Fibroblast of gingiva (primary cell): ENCODE data around the gene SFTA2.

Experiments
- DNase-seq: peaks from one replicate; pipeline ENCODE4 v3.0.0-alpha.2; 2011; ENCODE audit warnings: low read depth

Gene SFTA2

DNA sequence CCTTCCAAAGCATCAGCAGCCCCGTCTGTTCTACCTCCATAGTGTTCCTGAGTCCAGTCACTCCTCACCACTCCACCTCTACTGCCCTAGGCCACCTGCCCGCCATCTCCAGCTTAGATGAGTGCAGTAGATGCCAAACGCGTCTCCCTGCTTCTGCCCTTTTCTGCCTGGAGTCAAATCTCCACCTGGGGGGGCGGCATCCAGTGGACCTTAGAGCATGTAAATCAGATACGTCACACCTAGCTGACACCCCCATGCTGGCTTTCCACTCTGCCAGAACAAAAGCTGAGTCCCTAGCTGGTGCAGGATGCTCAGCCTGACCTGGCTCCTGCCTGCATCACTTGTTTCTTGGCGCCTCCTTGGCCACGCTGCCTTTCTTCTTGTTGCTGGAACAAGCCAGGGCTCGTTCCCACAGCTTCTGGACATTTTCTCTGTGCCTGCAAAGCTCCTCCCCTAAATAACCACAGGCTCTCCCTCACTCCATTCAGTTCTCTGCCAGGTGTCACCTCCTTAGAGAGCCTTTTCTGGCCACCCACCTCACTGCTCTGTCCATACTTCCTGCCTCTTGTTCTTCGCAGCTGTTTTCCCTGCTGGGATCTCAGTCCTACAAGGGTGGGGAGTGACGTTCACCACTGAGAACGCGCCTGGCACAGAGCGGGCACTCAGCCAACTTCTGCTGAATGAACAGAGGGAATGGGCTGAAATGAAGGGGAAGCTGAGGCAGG is 41.9 kb downstream of the SFTA2 start:
- DNase-seq = no peak

DNA sequence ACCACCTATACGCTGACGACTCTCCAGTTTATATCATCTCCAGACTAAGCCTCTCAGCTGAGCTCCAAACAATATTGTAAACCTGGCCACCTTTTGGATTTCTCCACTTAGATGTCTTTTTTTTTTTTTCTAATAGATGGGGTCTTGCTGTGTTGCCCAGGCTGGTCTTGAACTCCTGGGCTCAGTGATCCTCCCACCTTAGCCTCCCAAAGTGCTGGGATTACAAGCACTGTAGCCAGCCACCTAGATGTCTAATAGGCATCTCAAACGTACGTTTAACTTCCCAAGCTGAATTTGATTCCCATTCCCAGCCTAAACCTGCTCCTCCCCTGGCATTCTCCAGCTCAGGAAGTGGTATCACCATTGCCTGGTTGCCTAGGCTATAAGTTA is 42.5 kb downstream of the SFTA2 start:
- no peak for DNase-seq

DNA sequence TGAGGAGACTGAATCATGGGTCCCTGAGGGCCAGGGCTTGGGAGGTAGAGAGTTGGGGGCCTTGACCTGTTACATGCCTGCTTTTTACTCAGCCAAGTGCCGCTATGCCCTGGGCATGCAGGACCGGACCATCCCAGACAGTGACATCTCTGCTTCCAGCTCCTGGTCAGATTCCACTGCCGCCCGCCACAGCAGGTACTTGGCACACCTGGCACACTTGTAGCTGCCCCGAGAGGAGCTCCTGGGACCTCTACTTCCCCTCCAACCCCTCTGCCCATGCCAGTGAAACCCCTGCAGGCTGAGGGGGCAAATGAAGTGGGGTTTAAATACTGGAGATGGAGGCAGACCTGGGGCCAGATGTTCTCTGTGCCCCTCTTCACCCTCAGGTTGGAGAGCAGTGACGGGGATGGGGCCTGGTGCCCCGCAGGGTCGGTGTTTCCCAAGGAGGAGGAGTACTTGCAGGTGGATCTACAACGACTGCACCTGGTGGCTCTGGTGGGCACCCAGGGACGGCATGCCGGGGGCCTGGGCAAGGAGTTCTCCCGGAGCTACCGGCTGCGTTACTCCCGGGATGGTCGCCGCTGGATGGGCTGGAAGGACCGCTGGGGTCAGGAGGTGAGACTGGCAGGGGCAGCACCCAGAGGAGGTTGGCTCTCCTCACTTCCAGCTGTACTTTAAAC is 43.0 kb downstream of the SFTA2 start:
- no peak for DNase-seq

DNA sequence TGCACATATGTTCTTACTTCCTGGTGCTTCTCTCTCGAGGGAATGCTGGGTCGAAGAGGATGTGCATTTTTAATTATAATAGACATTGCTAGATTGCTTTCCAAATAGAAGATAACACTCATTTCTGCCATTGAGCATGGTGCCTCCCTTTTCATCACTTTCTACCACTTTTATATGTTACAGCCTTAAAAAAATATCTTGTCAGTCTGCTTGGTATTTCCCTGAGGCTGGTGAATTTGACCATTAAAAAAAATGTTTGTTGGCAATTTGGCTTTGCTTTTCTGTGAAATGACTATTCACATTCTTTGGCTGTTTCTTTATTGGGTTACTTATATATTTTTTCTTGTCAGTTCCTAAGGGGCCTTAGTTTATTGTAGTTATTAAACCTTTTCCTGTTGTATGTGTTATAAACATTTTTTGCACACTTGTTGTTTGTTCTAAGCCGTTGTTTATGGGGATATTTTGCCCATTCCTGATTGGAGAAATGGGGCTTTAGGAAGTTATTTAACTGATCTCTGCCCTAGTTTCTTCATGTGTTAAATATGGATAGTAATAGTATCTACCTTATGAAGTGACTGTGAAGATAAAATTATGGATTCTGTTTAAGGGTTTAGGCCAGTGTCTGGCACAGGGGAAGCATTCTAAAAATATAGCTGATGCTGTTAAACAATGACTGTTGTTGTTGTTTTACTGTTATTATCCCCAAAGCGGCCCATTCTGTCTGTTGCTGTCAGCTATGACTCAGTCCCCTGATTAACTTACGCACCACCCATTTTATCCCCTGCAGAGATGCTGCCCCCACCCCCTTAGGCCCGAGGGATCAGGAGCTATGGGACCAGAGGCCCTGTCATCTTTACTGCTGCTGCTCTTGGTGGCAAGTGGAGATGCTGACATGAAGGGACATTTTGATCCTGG is 43.8 kb downstream of the SFTA2 start:
- DNase-seq = peak; percentile 43

DNA sequence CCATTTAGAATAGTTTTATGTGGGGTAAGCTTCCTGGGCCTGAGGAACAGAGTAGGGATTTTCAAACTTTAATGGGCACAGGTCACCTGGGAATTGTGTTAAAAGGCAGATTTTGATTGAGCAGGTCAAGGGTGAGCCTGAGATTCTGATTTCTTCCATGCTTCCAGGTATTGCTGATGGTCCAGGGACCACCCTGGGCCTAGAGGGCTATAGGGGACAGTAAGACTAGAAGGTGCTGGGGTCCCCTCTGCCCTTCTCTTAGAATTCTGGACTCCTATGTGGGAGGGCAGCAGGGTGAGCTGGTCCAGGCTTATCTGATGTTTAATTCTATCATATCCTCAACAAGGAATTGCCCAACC is 45.1 kb downstream of the SFTA2 start:
- no peak for DNase-seq

DNA sequence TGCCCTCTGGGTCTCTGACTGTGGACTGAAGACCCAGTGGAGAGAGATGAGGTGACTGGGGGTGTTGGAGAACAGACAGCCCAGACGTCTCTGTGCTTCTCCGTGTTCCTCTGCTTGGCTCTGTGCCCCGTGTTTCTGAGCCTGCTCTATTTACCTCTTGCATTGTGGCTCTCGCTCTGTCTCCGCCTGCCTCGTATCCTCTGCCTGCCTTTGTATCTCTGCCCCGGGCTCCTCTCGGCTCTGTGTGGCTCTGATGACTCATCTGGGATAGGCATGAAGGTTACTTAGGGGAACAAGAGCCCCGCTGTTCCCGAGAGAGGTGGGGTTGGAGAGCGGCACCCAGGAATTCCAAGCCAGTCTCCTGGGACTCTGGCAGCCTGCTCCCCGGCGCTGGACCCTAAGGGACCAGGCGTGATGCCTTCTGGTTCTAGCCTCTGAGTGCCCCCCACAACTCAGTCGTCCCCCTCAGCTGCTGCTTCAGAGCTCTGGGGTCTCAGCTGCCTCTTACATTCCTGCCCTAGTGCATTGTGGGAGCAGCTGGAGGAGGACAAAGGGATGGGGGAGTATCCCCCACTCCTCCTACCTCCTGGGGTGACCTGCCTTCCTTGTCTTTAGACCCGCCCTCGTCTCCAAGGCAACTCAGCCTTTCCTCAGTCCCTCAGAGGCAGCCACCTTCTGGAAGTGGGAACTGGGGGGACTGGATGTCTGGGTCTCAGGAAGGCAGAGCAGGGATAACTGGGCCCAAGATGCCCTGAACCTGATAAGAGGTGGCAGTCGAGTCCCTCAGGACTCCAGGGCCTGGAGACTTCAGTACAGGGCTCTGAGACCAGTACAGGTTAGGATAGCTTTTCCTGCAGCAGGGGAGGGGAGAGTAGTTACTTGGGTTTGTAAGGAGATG is 45.7 kb downstream of the SFTA2 start:
- peak; percentile 56 for DNase-seq

DNA sequence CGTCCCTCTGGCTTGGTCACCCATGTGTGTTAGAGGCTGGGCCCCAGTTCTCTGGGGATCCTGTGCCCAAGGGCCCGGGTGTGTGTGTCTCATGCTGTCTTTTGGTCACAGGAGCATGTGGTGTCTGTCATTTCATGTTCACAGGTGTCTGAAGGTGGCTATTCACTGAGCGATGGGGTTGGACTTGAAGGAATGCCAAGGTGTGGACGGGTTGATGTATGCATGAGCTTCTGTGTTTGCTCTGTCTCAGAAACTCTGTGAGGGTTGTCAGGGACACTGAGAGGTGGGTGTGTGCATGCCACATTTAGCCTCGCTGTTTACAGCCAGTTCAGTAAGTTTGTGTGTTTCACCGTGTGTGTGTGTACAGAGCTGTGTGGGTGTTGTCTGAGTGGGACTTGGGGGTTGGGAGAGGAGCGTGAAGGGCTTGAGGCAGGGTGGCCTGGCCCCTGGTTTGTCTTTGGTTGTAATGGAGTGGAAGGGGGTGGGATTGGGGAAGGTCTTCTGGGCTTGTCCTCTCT is 46.4 kb downstream of the SFTA2 start:
- DNase-seq = no peak

DNA sequence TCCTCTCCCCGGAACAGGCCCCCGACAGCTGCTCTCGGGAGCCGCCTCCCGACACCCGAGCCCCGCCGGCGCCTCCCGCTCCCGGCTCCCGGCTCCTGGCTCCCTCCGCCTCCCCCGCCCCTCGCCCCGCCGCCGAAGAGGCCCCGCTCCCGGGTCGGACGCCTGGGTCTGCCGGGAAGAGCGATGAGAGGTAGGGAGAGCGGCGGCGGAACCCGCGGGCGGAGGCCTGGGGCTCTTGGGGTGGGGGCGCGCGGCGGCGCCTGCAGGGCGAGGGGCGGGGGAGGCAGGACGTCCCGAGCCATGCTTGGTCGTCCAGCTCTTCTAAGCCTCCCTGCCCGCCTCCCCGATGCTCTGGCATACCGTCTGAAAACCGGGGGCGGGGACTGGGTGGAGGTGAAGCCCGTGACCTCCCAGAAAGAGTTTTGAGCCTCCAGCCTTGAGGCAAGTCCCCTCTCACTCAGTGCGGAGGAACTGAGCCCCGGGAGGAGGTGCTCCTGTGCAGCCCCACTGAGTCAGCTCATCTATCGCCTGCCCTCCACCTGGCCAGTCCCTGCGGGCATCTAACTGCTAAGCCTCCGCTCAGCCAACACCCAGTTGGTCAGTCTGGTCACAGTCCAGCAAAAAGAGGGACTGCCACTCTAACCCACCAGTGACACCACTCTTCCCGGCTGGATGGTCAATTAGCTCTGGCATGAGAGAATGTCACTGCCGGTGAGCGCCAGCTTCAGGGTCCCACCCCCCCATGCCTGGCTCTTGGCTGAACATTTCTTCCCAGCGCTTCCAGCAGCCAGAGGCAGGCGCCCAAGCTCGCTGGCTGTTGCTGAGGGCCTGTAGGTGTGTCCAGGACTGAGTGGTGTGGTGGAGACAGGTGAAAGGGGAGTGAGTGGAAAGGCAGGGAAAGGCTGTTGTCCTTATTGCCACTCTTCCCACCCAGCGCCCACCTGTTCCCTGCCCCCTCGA is 47.2 kb downstream of the SFTA2 start:
- DNase-seq = no peak

DNA sequence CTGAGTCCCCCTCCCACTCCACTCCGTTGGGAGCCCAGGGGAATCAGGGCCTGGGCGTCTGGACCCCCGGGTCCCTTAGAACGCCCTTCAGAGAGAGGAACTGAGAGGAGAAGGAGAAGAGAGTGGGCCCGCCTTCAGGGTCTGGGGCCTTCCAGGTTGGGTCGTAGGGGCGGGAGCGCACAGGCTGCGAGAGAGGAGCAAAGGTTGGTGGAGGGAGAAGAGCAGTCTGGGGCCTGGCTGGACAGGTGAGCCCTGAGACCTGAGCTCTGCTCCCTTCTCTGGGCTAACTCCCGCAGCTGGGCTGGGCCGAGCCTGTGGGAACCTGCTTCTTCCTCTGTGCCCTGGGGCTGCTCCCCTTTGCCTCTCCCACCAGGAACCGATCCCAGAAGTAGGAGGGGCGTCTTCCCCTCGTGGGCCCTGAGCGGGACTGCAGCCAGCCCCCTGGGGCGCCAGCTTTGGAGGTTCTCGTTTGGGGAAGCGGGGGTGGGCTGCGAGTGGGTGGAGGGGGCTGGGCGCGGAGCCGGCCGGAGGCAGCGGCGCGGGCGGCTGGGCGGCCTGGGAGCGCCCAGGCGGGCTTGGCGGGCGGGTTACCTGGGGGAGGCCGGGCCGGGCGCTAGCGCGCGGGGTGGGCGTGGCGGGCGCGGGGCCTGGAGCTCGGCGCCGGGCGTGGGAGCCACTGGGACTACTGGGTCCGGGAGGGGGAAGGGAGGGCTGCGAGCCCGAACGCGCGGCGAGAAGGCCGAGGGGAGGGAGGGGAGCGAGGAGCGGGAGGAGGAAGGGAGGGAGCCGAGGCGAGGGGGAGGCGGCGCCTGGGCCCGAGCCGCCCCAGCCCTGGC is 48.1 kb downstream of the SFTA2 start, which contains the start of gene DDR1:
Gene DDR1, plus strand, starts transcription at position 835 of the 836 bp plus-strand sequence. CDS start 4,211 bp downstream, outside the sequence.
- DNase-seq = peak; percentile 59

DNA sequence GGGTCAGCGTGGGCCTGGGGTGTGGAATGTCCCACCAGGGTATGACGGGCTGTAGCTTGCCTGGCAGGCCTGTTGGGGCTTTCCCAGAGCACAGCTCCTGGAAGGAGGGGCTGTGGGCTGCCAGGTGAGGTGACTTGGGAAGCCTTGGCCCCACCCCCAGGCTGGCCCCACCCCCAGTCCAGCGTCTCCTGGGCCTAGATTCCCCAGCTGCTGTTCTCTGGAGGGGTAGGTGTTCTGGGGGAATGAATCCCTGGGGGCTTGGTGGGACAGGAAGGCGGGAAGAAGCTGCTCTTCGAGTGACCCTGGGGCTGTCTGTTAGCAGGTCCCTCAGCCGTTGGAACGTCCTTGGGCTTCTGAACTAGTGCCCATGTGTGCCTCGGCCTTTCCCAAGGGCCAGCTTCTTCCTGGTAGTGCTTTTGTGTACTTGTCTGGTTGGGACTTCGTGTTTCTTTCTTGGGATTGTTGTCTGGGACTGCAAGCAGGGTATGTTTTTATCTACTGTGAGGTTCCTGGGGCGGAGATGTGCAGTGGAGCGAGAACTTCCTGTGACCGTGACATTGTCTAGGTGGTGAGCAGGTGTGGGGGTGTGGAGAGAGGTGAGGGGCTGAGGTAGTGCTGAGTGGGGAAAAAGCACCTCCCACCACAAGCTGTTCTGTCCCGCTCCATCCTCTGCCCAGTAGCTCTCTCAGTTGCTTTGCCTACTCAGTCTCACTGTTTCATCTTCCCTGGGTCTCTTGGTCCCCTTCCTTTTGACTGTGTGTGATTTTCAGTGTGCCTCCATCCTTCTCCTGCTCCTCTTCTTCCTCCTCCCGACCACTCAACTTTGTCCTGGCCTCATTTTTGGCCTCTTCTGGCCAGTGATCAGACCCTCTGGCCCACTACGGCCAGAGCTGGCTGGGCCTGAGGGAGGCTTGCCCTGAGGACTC is 48.9 kb downstream of the SFTA2 start:
- no peak for DNase-seq

DNA sequence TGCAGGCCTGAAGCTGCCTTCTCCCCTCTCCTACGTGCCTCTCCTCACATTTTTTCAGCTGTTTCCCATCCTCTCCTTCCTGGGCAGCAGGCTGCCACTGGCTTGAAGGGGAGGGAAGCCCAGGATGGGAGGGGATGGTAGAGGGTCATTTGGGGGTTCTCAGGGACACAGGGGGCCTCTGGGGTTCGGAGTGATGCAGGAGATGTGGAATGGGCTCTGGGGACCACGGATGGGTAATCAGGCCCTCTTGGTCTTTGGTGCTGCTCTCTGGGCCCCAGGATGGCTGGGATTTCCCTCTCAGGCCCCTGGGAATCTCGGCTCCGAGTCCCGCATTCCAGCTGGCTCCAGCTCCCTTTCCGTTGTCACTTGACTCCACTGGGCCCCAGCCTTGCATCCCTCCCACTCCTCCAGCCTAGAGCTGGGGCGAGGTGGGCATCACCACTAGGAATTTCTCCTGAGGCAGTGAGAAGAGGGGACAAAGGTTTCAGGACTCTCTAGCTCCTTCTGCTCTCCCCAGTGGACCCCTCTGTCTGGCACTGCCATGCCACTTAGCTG is 49.7 kb downstream of the SFTA2 start:
- DNase-seq = no peak

DNA sequence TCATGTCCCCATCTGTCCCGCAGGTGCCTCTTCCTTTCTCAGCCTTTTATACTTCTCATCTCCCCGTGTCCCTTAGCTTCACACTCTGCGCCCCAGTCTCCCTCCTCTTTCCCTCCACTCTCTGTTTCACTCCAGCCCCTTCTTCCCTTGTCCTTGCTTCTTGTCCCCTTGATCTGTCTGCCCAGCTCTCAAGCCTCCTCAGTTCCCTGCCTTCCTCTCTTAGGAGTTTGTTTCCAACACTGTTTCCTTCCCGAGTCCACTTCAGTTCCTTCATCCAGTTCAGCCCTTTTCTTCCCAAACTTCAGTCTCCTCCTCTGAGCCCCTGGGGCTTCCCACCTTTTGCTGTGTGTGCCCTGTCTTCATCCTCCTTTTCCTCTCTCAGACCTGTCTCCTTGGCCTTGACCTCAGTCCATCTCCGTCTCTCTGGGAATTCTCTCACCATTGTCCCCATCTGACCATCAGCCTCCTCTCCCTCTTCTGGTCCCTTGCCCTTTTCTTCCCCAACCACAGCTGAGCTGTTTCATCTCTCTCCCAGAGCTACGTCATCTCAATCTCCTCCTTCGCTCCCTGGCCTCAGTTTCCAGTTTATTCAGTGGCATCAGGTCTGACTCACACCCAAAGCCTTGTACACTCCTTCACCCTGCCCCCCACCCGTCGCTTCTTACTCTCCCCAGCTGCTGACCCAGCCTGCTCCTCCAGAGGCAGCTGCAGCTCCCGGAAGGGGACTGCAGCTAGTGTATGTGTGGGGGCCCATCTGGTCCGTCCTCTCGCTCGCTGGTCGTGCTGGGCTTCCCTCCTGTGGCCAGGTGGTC is 50.4 kb downstream of the SFTA2 start:
- DNase-seq = no peak
